SK-N-SH treated with all-trans-retinoic acid at 6 μM for 48 hours (cell line): ENCODE results near the gene SEBOX.

Experiments
- ATAC-seq: fragments of 200-7000 bp; cut with Tn5 transposase; 3 replicates; pipeline ENCODE4 v1.9.1; 2020; ENCODE audit warnings: mild to moderate bottlenecking, moderate library complexity
- ARNTL ChIP-seq: fragments of 450-650 bp; formaldehyde crosslinking; IDR thresholded peaks from 2 replicates; pipeline ENCODE4 v1.5.0; 2020; ENCODE audit warnings: low read depth, mild to moderate bottlenecking, moderate library complexity, borderline replicate concordance
- CREB5 ChIP-seq: fragments of 250-450 bp; sonication (Bioruptor Pico); IDR thresholded peaks from 2 replicates; pipeline ENCODE4 v1.5.1; 2020; ENCODE audit warnings: low read depth, mild to moderate bottlenecking, moderate library complexity
- CSDC2 ChIP-seq: fragments of 250-450 bp; sonication (Bioruptor Pico); IDR thresholded peaks from 2 replicates; pipeline ENCODE4 v1.5.0; 2020; ENCODE audit warnings: mild to moderate bottlenecking, moderate library complexity
- CSRNP3 ChIP-seq: fragments of 250-450 bp; sonication (Bioruptor Pico); IDR thresholded peaks from 2 replicates; pipeline ENCODE4 v1.5.1; 2021; ENCODE audit warnings: mild to moderate bottlenecking, moderate library complexity
- ESRRG ChIP-seq: fragments of 250-450 bp; sonication (Bioruptor Pico); IDR thresholded peaks from 2 replicates; pipeline ENCODE4 v1.6.1; 2021; ENCODE audit warnings: mild to moderate bottlenecking
- GLIS3 ChIP-seq: fragments of 250-450 bp; sonication (Bioruptor Pico); IDR thresholded peaks from 2 replicates; pipeline ENCODE4 v1.5.0; 2020; ENCODE audit warnings: mild to moderate bottlenecking, moderate library complexity
- ISL1 ChIP-seq: fragments of 250-450 bp; sonication (Bioruptor Pico); IDR thresholded peaks from 2 replicates; pipeline ENCODE4 v2.1.2; 2022; ENCODE audit warnings: mild to moderate bottlenecking, moderate library complexity
- RARB ChIP-seq: fragments of 250-450 bp; sonication (Bioruptor Pico); IDR thresholded peaks from 2 replicates; pipeline ENCODE4 v1.8.0; 2021; ENCODE audit warnings: mild to moderate bottlenecking, moderate library complexity
- SNAI2 ChIP-seq: fragments of 250-450 bp; sonication (Bioruptor Pico); IDR thresholded peaks from 2 replicates; pipeline ENCODE4 v1.5.0; 2020; ENCODE audit warnings: mild to moderate bottlenecking, moderate library complexity
- TCF4 ChIP-seq: fragments of 250-450 bp; sonication (Bioruptor Pico); IDR thresholded peaks from 2 replicates; pipeline ENCODE4 v1.8.0; 2021; ENCODE audit warnings: mild to moderate bottlenecking, moderate library complexity, borderline replicate concordance
- TOX ChIP-seq: fragments of 250-450 bp; sonication (Bioruptor Pico); IDR thresholded peaks from 2 replicates; pipeline ENCODE4 v1.8.0; 2021; ENCODE audit warnings: mild to moderate bottlenecking, moderate library complexity, borderline replicate concordance
- TSHZ2 ChIP-seq: fragments of 250-450 bp; sonication (Bioruptor Pico); IDR thresholded peaks from 2 replicates; pipeline ENCODE4 v1.5.0; 2020; ENCODE audit warnings: mild to moderate bottlenecking, moderate library complexity
- ZNF565 ChIP-seq: fragments of 450-650 bp; formaldehyde crosslinking; conservative IDR thresholded peaks from 2 replicates; pipeline ENCODE4 v1.5.0; 2020; ENCODE audit warnings: low read depth, mild to moderate bottlenecking, moderate library complexity
- ZNF8 ChIP-seq: fragments of 450-650 bp; formaldehyde crosslinking; IDR thresholded peaks from 2 replicates; pipeline ENCODE4 v1.5.0; 2020; ENCODE audit warnings: mild to moderate bottlenecking, moderate library complexity
- TF ChIP-seq, protein P1 (sequence below): fragments of 250-450 bp; sonication (Bioruptor Pico); IDR thresholded peaks from 2 replicates; pipeline ENCODE4 v1.8.0; 2021; ENCODE audit warnings: low read depth, mild to moderate bottlenecking, moderate library complexity, borderline replicate concordance
- TF ChIP-seq, protein P2 (sequence below): fragments of 250-450 bp; sonication (Bioruptor Pico); IDR thresholded peaks from 2 replicates; pipeline ENCODE4 v1.8.0; 2020; ENCODE audit warnings: mild to moderate bottlenecking, moderate library complexity, borderline replicate concordance

The SEBOX gene

GRCh38 chr17:28385037-28385400, 20.0 kb upstream of the SEBOX start (continued):
- TF ChIP-seq CREB5 (CRISPR knock-in tag): no peak
- no peak for TF ChIP-seq TCF4 (CRISPR knock-in tag)
- TF ChIP-seq ISL1: no peak
- TF ChIP-seq, all 23 proteins: peak for 0

DNA sequence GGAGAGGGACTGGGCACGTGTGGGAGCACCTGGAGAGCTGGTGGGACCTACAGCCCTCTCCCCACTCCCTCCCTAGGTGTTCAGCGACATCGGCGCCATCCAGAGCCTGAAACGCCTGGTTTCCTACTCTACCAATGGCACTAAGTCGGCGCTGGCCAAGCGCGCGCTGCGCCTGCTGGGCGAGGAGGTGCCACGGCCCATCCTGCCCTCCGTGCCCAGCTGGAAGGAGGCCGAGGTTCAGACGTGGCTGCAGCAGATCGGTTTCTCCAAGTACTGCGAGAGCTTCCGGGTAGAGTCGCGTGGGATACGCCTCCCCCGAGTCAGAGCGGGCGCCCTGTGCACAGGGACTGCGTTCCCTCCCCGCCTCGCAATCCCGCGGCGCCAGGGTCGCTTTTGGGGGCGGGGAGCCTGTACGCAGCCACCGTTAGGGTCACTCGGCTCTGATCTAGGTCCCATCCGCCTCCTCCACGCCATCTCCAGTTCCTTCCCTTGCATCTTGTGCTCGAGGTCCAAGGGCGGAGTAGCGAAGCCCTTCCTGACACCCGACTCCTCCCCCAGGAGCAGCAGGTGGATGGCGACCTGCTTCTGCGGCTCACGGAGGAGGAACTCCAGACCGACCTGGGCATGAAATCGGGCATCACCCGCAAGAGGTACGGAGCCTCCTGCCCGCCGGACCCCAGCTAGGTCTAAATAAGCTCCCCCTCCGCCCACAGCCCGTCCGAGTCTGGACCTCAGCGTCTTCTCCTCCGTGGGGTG, 19.5 kb upstream of the SEBOX start:
- ATAC-seq: no peak
- TF ChIP-seq CREB5 (CRISPR knock-in tag): no peak
- TF ChIP-seq TSHZ2 (CRISPR knock-in tag): no peak
- no peak for TF ChIP-seq ZNF565
- TF ChIP-seq TCF4 (CRISPR knock-in tag): no peak
- TF ChIP-seq, all 23 proteins: peak for 0

GRCh38 chr17:28381141-28381825, 16.3 kb upstream of the SEBOX start:
- no peak for ATAC-seq
- TF ChIP-seq SNAI2 (CRISPR knock-in tag) (no peak), TSHZ2 (CRISPR knock-in tag) (no peak), ESRRG (CRISPR knock-in tag) (no peak), ARNTL (CRISPR knock-in tag) (no peak), CSRNP3 (CRISPR knock-in tag) (no peak), GLIS3 (CRISPR knock-in tag) (no peak), TCF4 (CRISPR knock-in tag) (no peak), TOX (CRISPR knock-in tag) (no peak), CSDC2 (CRISPR knock-in tag) (no peak), RARB (CRISPR knock-in tag) (no peak), ZNF8 (CRISPR knock-in tag) (no peak)
- TF ChIP-seq, protein P1, sequence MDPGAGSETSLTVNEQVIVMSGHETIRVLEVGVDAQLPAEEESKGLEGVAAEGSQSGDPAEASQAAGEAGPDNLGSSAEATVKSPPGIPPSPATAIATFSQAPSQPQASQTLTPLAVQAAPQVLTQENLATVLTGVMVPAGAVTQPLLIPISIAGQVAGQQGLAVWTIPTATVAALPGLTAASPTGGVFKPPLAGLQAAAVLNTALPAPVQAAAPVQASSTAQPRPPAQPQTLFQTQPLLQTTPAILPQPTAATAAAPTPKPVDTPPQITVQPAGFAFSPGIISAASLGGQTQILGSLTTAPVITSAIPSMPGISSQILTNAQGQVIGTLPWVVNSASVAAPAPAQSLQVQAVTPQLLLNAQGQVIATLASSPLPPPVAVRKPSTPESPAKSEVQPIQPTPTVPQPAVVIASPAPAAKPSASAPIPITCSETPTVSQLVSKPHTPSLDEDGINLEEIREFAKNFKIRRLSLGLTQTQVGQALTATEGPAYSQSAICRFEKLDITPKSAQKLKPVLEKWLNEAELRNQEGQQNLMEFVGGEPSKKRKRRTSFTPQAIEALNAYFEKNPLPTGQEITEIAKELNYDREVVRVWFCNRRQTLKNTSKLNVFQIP (CRISPR knock-in tag): no peak
- TF ChIP-seq, protein P2, sequence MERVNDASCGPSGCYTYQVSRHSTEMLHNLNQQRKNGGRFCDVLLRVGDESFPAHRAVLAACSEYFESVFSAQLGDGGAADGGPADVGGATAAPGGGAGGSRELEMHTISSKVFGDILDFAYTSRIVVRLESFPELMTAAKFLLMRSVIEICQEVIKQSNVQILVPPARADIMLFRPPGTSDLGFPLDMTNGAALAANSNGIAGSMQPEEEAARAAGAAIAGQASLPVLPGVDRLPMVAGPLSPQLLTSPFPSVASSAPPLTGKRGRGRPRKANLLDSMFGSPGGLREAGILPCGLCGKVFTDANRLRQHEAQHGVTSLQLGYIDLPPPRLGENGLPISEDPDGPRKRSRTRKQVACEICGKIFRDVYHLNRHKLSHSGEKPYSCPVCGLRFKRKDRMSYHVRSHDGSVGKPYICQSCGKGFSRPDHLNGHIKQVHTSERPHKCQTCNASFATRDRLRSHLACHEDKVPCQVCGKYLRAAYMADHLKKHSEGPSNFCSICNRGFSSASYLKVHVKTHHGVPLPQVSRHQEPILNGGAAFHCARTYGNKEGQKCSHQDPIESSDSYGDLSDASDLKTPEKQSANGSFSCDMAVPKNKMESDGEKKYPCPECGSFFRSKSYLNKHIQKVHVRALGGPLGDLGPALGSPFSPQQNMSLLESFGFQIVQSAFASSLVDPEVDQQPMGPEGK: no peak
